ENCODE data around the gene ZBTB20. TPM values are rescaled to one million over a fixed set of nuclear protein-coding genes. Genes with fewer than 3 reads are reported as not detected.

Gene ZBTB20
- total RNA-seq, 1 donor from 2014 or later: 30.4 TPM

- H3K9me3 Mint-ChIP-seq: no peaks in the 10 kb centered on the region
- H3K36me3 Mint-ChIP-seq: peaks cover 8% of the 10 kb centered on the region
- no peaks in the 10 kb centered on the region for H3K27me3 Mint-ChIP-seq (ENCODE audit: low read depth)
- H3K4me3 Mint-ChIP-seq: peak overlapping the region; percentile 29
- TF ChIP-seq CTCF (IDR thresholded peaks at IDR 0.05; ENCODE audit: unreplicated experiment): peak; percentile 57
- peak overlapping the region; percentile 10 for H3K27ac Mint-ChIP-seq
- peaks cover 8% of the 10 kb centered on the region for H3K4me1 Mint-ChIP-seq
- peak in 1 of 2 experiments; percentile 65 for DNase-seq (ENCODE audit: low spot score in 2 of 2, unreplicated experiment in 2 of 2)
Observed at GRCh38 chr3:114383875-114384557, 763.1 kb downstream of the ZBTB20 start.

- DNase-seq (ENCODE audit: low spot score in 2 of 2, unreplicated experiment in 2 of 2): no peak
- no peak overlapping the region for H3K4me3 Mint-ChIP-seq
- H3K4me1 Mint-ChIP-seq: peaks cover 8% of the 10 kb centered on the region
- H3K9me3 Mint-ChIP-seq: no peaks in the 10 kb centered on the region
- no peak for TF ChIP-seq CTCF (IDR thresholded peaks at IDR 0.05; ENCODE audit: unreplicated experiment)
- H3K27ac Mint-ChIP-seq: no peak overlapping the region
- no peaks in the 10 kb centered on the region for H3K27me3 Mint-ChIP-seq (ENCODE audit: low read depth)
- H3K36me3 Mint-ChIP-seq: peaks cover 14% of the 10 kb centered on the region
Observed at GRCh38 chr3:114380233-114380651, 766.8 kb downstream of the ZBTB20 start.

GRCh38 chr3:114379266-114379665, 767.8 kb downstream of the ZBTB20 start:
- DNase-seq (ENCODE audit: low spot score in 2 of 2, unreplicated experiment in 2 of 2): no peak
- no peak for TF ChIP-seq CTCF (IDR thresholded peaks at IDR 0.05; ENCODE audit: unreplicated experiment)
- Mint-ChIP-seq H3K4me1 (peaks cover 8% of the 10 kb centered on the region), H3K27me3 (ENCODE audit: low read depth) (no peaks in the 10 kb centered on the region), H3K36me3 (peaks cover 14% of the 10 kb centered on the region), H3K4me3 (no peak overlapping the region), H3K9me3 (no peaks in the 10 kb centered on the region), H3K27ac (no peak overlapping the region)

- Mint-ChIP-seq H3K27me3 (ENCODE audit: low read depth) (no peaks in the 10 kb centered on the region), H3K36me3 (peaks cover 14% of the 10 kb centered on the region), H3K4me3 (no peak overlapping the region), H3K9me3 (no peaks in the 10 kb centered on the region), H3K27ac (no peak overlapping the region), H3K4me1 (peaks cover 3% of the 10 kb centered on the region)
- TF ChIP-seq CTCF (IDR thresholded peaks at IDR 0.05; ENCODE audit: unreplicated experiment): no peak
- no peak for DNase-seq (ENCODE audit: low spot score in 2 of 2, unreplicated experiment in 2 of 2)
Observed at GRCh38 chr3:114378760-114379159, 768.3 kb downstream of the ZBTB20 start.

- DNase-seq (ENCODE audit: low spot score in 2 of 2, unreplicated experiment in 2 of 2): no peak
- no peaks in the 10 kb centered on the region for H3K9me3 Mint-ChIP-seq
- H3K4me1 Mint-ChIP-seq: peaks cover 3% of the 10 kb centered on the region
- H3K36me3 Mint-ChIP-seq: peaks cover 14% of the 10 kb centered on the region
- H3K27ac Mint-ChIP-seq: no peak overlapping the region
- no peaks in the 10 kb centered on the region for H3K27me3 Mint-ChIP-seq (ENCODE audit: low read depth)
- no peak overlapping the region for H3K4me3 Mint-ChIP-seq
- no peak for TF ChIP-seq CTCF (IDR thresholded peaks at IDR 0.05; ENCODE audit: unreplicated experiment)
Observed at GRCh38 chr3:114377426-114377825, 769.7 kb downstream of the ZBTB20 start.

Measured in mesothelial cell of epicardium (in vitro differentiated cells).